HepG2 (cell line): Measurements from ENCODE around the gene DENND4C.

Source experiments
- CHD2 ChIP-seq: IDR thresholded peaks from 2 replicates; pipeline ENCODE4 v1.6.1; 2011; ENCODE audit warnings: low read depth, low read length, improper control_type of control experiment
- CTCF ChIP-seq: sonication (generic); formaldehyde crosslinking; IDR thresholded peaks from 2 replicates; pipeline ENCODE4 v1.5.0; 2020; ENCODE audit warnings: mild to moderate bottlenecking, missing genetic modification reagents, moderate library complexity
- HDAC6 ChIP-seq: fragments of 200-600 bp; sonication (generic); IDR thresholded peaks from 2 replicates; pipeline ENCODE4 v1.7.0; 2017; ENCODE audit warnings: mild to moderate bottlenecking, antibody characterized with exemption, low read length, low read depth
- MAFK ChIP-seq, 2 experiments: IDR thresholded peaks in 1 of 2; conservative IDR thresholded peaks in 1 of 2; 2 replicates each; pipeline ENCODE4 v1.6.1; 2011; ENCODE audit warnings: improper control_type of control experiment in 2 of 2, low read length in 2 of 2
- PHF8 ChIP-seq: sonication (generic); formaldehyde crosslinking; IDR thresholded peaks from 2 replicates; pipeline ENCODE4 v1.5.0; 2020; ENCODE audit warnings: missing genetic modification reagents
- POLR2AphosphoS5 ChIP-seq: IDR thresholded peaks from 2 replicates; pipeline ENCODE4 v1.6.1; 2012; ENCODE audit warnings: low read depth, low read length
- SMARCC2 ChIP-seq: fragments of 450-650 bp; IDR thresholded peaks from 2 replicates; pipeline ENCODE4 v1.6.1; 2017; ENCODE audit warnings: antibody characterized with exemption, mild to moderate bottlenecking
- ZNF138 ChIP-seq: sonication (generic); formaldehyde crosslinking; IDR thresholded peaks from 2 replicates; pipeline ENCODE4 v1.5.0; 2020; ENCODE audit warnings: mild to moderate bottlenecking, low read depth, missing genetic modification reagents
- ZNF282 ChIP-seq: fragments of 450-650 bp; IDR thresholded peaks from 2 replicates; pipeline ENCODE4 v1.6.1; 2018; ENCODE audit not compliant: partially characterized antibody
- ZNF34 ChIP-seq: sonication (generic); formaldehyde crosslinking; IDR thresholded peaks from 2 replicates; pipeline ENCODE4 v1.4.0; 2020; ENCODE audit warnings: mild to moderate bottlenecking, missing genetic modification reagents, borderline replicate concordance
- ZNF800 ChIP-seq: sonication (generic); formaldehyde crosslinking; IDR thresholded peaks from 2 replicates; pipeline ENCODE4 v1.4.0; 2020; ENCODE audit warnings: missing genetic modification reagents
- TF ChIP-seq, protein P1 (sequence below): sonication (generic); formaldehyde crosslinking; IDR thresholded peaks from 2 replicates; pipeline ENCODE4 v1.5.1; 2020; ENCODE audit warnings: mild to moderate bottlenecking, missing genetic modification reagents, moderate library complexity
- TF ChIP-seq, protein P2 (sequence below): sonication (generic); formaldehyde crosslinking; IDR thresholded peaks from 2 replicates; pipeline ENCODE4 v1.5.1; 2020; ENCODE audit warnings: missing genetic modification reagents, mild to moderate bottlenecking, borderline replicate concordance
- TF ChIP-seq, protein P3 (sequence below): sonication (generic); formaldehyde crosslinking; IDR thresholded peaks from 2 replicates; pipeline ENCODE4 v1.4.0; 2020; ENCODE audit warnings: mild to moderate bottlenecking, missing genetic modification reagents

- TF ChIP-seq ZNF34 (CRISPR knock-in tag) (no peak), ZNF282 (no peak), CTCF (CRISPR knock-in tag) (no peak), ZNF138 (CRISPR knock-in tag) (no peak), ZNF800 (CRISPR knock-in tag) (no peak), POLR2AphosphoS5 (no peak), MAFK (conservative IDR thresholded peaks at IDR 0.05 in 1 of 2, IDR thresholded peaks at IDR 0.05 in 1 of 2; ENCODE audit: low read length in 2 of 2) (no peak), HDAC6 (no peak), PHF8 (CRISPR knock-in tag) (no peak), CHD2 (no peak), SMARCC2 (no peak)
- TF ChIP-seq, protein P1, sequence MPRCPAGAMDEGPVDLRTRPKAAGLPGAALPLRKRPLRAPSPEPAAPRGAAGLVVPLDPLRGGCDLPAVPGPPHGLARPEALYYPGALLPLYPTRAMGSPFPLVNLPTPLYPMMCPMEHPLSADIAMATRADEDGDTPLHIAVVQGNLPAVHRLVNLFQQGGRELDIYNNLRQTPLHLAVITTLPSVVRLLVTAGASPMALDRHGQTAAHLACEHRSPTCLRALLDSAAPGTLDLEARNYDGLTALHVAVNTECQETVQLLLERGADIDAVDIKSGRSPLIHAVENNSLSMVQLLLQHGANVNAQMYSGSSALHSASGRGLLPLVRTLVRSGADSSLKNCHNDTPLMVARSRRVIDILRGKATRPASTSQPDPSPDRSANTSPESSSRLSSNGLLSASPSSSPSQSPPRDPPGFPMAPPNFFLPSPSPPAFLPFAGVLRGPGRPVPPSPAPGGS (CRISPR knock-in tag): no peak
- TF ChIP-seq, protein P2, sequence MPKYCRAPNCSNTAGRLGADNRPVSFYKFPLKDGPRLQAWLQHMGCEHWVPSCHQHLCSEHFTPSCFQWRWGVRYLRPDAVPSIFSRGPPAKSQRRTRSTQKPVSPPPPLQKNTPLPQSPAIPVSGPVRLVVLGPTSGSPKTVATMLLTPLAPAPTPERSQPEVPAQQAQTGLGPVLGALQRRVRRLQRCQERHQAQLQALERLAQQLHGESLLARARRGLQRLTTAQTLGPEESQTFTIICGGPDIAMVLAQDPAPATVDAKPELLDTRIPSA (CRISPR knock-in tag): no peak
- TF ChIP-seq, protein P3, sequence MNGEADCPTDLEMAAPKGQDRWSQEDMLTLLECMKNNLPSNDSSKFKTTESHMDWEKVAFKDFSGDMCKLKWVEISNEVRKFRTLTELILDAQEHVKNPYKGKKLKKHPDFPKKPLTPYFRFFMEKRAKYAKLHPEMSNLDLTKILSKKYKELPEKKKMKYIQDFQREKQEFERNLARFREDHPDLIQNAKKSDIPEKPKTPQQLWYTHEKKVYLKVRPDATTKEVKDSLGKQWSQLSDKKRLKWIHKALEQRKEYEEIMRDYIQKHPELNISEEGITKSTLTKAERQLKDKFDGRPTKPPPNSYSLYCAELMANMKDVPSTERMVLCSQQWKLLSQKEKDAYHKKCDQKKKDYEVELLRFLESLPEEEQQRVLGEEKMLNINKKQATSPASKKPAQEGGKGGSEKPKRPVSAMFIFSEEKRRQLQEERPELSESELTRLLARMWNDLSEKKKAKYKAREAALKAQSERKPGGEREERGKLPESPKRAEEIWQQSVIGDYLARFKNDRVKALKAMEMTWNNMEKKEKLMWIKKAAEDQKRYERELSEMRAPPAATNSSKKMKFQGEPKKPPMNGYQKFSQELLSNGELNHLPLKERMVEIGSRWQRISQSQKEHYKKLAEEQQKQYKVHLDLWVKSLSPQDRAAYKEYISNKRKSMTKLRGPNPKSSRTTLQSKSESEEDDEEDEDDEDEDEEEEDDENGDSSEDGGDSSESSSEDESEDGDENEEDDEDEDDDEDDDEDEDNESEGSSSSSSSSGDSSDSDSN (CRISPR knock-in tag): no peak
These were observed 56.2 kb downstream of the DENND4C start for GRCh38 chr9:19286634-19287188.
